ENCODE data around the gene SNX30. TPM values are rescaled to one million over a fixed set of nuclear protein-coding genes. Genes with fewer than 3 reads are reported as not detected.

Gene SNX30
- total RNA-seq, 1 experiment from 2014 or later = 12.7 TPM

GRCh38 chr9:112917987-112918362, 167.4 kb downstream of the SNX30 start:
- no peak overlapping the region for H3K9ac ChIP-seq (ENCODE audit: low read length)
- POLR2A ChIA-PET = no interaction called here
- BruUV-seq (replicated peaks) = no TSS peak
- H3K9me3 ChIP-seq (ENCODE audit: control insufficient read depth in 1 of 2, insufficient read depth in 1 of 2, low read depth in 1 of 2, low read length in 2 of 2) = no peaks in the 10 kb centered on the region
- no peaks in the 10 kb centered on the region for H3K79me2 ChIP-seq (ENCODE audit: insufficient read depth, low read length)
- H3K9me2 ChIP-seq (ENCODE audit: insufficient read depth) = no peaks in the 10 kb centered on the region; the same call in 1 of the 2 replicates
- no peak overlapping the region for H2AFZ ChIP-seq (ENCODE audit: low read depth, low read length, poor library complexity, severe bottlenecking)
- H3K4me1 ChIP-seq (ENCODE audit: control insufficient read depth in 1 of 2, insufficient read depth in 2 of 2, low read length in 2 of 2) = peaks cover 0 to 16% of the 10 kb centered on the region in 2 experiments; a peak in 2 of 4 replicates
- H3K27me3 ChIP-seq (ENCODE audit: insufficient read depth, low read length) = no peaks in the 10 kb centered on the region
- ATAC-seq (peak; percentile 15; the same call in 1 of the 2 replicates), DNase-seq (ENCODE audit: low read depth, low spot score) (no peak)
- no peaks in the 10 kb centered on the region for H4K20me1 ChIP-seq (ENCODE audit: insufficient read depth)
- no peak overlapping the region for H3K4me3 ChIP-seq (replicated peaks in 1 of 2; ENCODE audit: low read depth in 1 of 2, low read length in 2 of 2)
- H3K36me3 ChIP-seq (ENCODE audit: control insufficient read depth in 1 of 2, insufficient read depth in 2 of 2, low read length in 2 of 2) = no peaks in the 10 kb centered on the region
- TF ChIP-seq POLR2AphosphoS5 (IDR thresholded peaks at IDR 0.05; ENCODE audit: low read depth, low read length) = no peak
- 0 out of 2 replicates have a peak, but pooled peaks have one; percentile 7 for TF ChIP-seq ATF3 (IDR thresholded peaks at IDR 0.05)
- TF ChIP-seq YY1 (IDR thresholded peaks at IDR 0.05; ENCODE audit: extremely low read depth, insufficient replicate concordance, low read depth, low read length) = no peak
- no peak; the same call in 1 of the 2 replicates for TF ChIP-seq CEBPB (IDR thresholded peaks at IDR 0.05; ENCODE audit: low read depth)
- TF ChIP-seq ELF1 (IDR thresholded peaks at IDR 0.05; ENCODE audit: borderline replicate concordance, low read depth) = no peak
- CTCF ChIA-PET = interaction anchor here (1.2 to 2.3 kb wide), 2 partner anchors 15 to 195 kb away, joined by 4 to 10 read pairs; no protein-coding TSS in a partner anchor
- peak overlapping the region; percentile 55 for H3K4me2 ChIP-seq (ENCODE audit: low read length)
- RAD21 ChIA-PET (ENCODE audit: low non-redundant PET in 1 of 2, low total read pairs in 2 of 2, uncharacterized antibody in 2 of 2, unreplicated experiment in 2 of 2) = no interaction called here
- no peak overlapping the region for H3K27ac ChIP-seq (ENCODE audit: low read depth, low read length)
- intact Hi-C loops (cut with micrococcal nuclease) = no loop called here

GRCh38 chr9:112921549-112921948, 171.0 kb downstream of the SNX30 start:
- POLR2A ChIA-PET = no interaction called here
- Histone ChIP-seq H3K4me1 (ENCODE audit: control insufficient read depth in 1 of 2, insufficient read depth in 2 of 2, low read length in 2 of 2) (peaks cover 0 to 16% of the 10 kb centered on the region in 2 experiments; a peak in 2 of 4 replicates), H3K36me3 (ENCODE audit: control insufficient read depth in 1 of 2, insufficient read depth in 2 of 2, low read length in 2 of 2) (no peaks in the 10 kb centered on the region), H3K9me3 (ENCODE audit: control insufficient read depth in 1 of 2, insufficient read depth in 1 of 2, low read depth in 1 of 2, low read length in 2 of 2) (no peaks in the 10 kb centered on the region), H3K9me2 (ENCODE audit: insufficient read depth) (no peaks in the 10 kb centered on the region; the same call in 1 of the 2 replicates), H3K79me2 (ENCODE audit: insufficient read depth, low read length) (no peaks in the 10 kb centered on the region), H2AFZ (ENCODE audit: low read depth, low read length, poor library complexity, severe bottlenecking) (no peak overlapping the region), H3K27ac (ENCODE audit: low read depth, low read length) (no peak overlapping the region), H3K4me3 (replicated peaks in 1 of 2; ENCODE audit: low read depth in 1 of 2, low read length in 2 of 2) (no peak overlapping the region), H3K4me2 (ENCODE audit: low read length) (no peak overlapping the region), H3K27me3 (ENCODE audit: insufficient read depth, low read length) (no peaks in the 10 kb centered on the region), H3K9ac (ENCODE audit: low read length) (no peak overlapping the region), H4K20me1 (ENCODE audit: insufficient read depth) (no peaks in the 10 kb centered on the region)
- no TSS peak for BruUV-seq (replicated peaks)
- no peak for TF ChIP-seq POLR2A (IDR thresholded peaks at IDR 0.05; ENCODE audit: borderline replicate concordance, extremely low read depth, insufficient read depth, insufficient read length)
- TF ChIP-seq CEBPB (IDR thresholded peaks at IDR 0.05; ENCODE audit: low read depth) = no peak
- TF ChIP-seq MAX (IDR thresholded peaks at IDR 0.05) = no peak
- peak; percentile 56 to 69 (median 64) for TF ChIP-seq CTCF (IDR thresholded peaks at IDR 0.05 in 2 of 3, conservative IDR thresholded peaks at IDR 0.05 in 1 of 3; ENCODE audit: borderline replicate concordance in 1 of 3, insufficient read depth in 1 of 3, low read depth in 2 of 3, low read length in 2 of 3)
- no peak for TF ChIP-seq JUND (IDR thresholded peaks at IDR 0.05)
- no peak for TF ChIP-seq EZH2 (IDR thresholded peaks at IDR 0.05)
- TF ChIP-seq RAD21 (IDR thresholded peaks at IDR 0.05; ENCODE audit: low read depth) = peak; percentile 68
- TF ChIP-seq CBX3 (IDR thresholded peaks at IDR 0.05; ENCODE audit: low read depth) = no peak
- no peak for TF ChIP-seq SP1 (IDR thresholded peaks at IDR 0.05; ENCODE audit: low read depth)
- TF ChIP-seq ZBTB33 (IDR thresholded peaks at IDR 0.05; ENCODE audit: extremely low read depth, insufficient replicate concordance, low read length) = no peak
- TF ChIP-seq ATF3 (IDR thresholded peaks at IDR 0.05) = no peak
- CTCF ChIA-PET = no interaction called here
- RAD21 ChIA-PET (ENCODE audit: low non-redundant PET in 1 of 2, low total read pairs in 2 of 2, uncharacterized antibody in 2 of 2, unreplicated experiment in 2 of 2) = no interaction called here
- intact Hi-C loops (cut with micrococcal nuclease) = loop anchor here (5.0 to 10.0 kb wide), 2 partner anchors 353 to 736 kb away; partner anchors contain the start of genes CDC26 and PRPF4
- peak; percentile 85 for ATAC-seq
- peak; percentile 22 for DNase-seq (ENCODE audit: low read depth, low spot score)
